Neural cell (in vitro differentiated cells): Measurements from ENCODE around the gene GCK. TPM values are rescaled to one million over a fixed set of nuclear protein-coding genes. Genes with fewer than 3 reads are reported as not detected.

Source experiments
- H2AFZ ChIP-seq: fragments of 200-600, 300-800 bp; sonication (generic), shearing (Covaris generic); 2 replicates; pipeline ENCODE4 v1.6.0; 2014; ENCODE audit warnings: low read depth, mild to moderate bottlenecking, antibody characterized with exemption, low read length, moderate library complexity
- H3F3A ChIP-seq: fragments of 200-600 bp; shearing (Covaris generic); 2 replicates; pipeline ENCODE4 v1.6.1; 2016; ENCODE audit warnings: mild to moderate bottlenecking, moderate library complexity, mixed read lengths, antibody characterized with exemption, low read length; ENCODE audit not compliant: insufficient read depth, poor library complexity, severe bottlenecking
- H3K27ac ChIP-seq: fragments of 200-600, 300-800 bp; sonication (generic), shearing (Covaris generic); 2 replicates; pipeline ENCODE4 v1.5.1; 2014; ENCODE audit warnings: mild to moderate bottlenecking, low read length, moderate library complexity
- H3K27me3 ChIP-seq: fragments of 300-800, 200-600 bp; sonication (generic), shearing (Covaris generic); 2 replicates; pipeline ENCODE4 v1.6.0; 2014; ENCODE audit warnings: mild to moderate bottlenecking, low read depth, low read length, moderate library complexity; ENCODE audit not compliant: insufficient read depth
- H3K36me3 ChIP-seq: fragments of 300-800, 200-600 bp; sonication (generic), shearing (Covaris generic); 2 replicates; pipeline ENCODE4 v1.5.1; 2014; ENCODE audit warnings: mild to moderate bottlenecking, antibody characterized with exemption, low read length, moderate library complexity; ENCODE audit not compliant: insufficient read depth
- H3K4me2 ChIP-seq: fragments of 300-800, 200-600 bp; sonication (generic), shearing (Covaris generic); 2 replicates; pipeline ENCODE4 v1.6.0; 2014; ENCODE audit warnings: mild to moderate bottlenecking, low read length
- H3K4me3 ChIP-seq: fragments of 300-800, 200-600 bp; sonication (generic), shearing (Covaris generic); 2 replicates; pipeline ENCODE4 v1.5.1; 2014; ENCODE audit warnings: mild to moderate bottlenecking, low read length, moderate library complexity
- H3K79me2 ChIP-seq: fragments of 200-600 bp; shearing (Covaris generic); replicated peaks from 2 replicates; pipeline ENCODE4 v1.6.0; 2014; ENCODE audit warnings: mild to moderate bottlenecking, low read length, moderate library complexity; ENCODE audit not compliant: insufficient read depth
- H3K9ac ChIP-seq: fragments of 300-800, 200-600 bp; sonication (generic), shearing (Covaris generic); 2 replicates; pipeline ENCODE4 v1.6.1; 2016; ENCODE audit warnings: mild to moderate bottlenecking, low read length, mixed read lengths
- H3K9me2 ChIP-seq: fragments of 200-600 bp; shearing (Covaris generic); 2 replicates; pipeline ENCODE4 v1.6.1; 2016; ENCODE audit warnings: mild to moderate bottlenecking, low read length, mixed read lengths; ENCODE audit not compliant: insufficient read depth
- H3K9me3 ChIP-seq: fragments of 200-600, 300-800 bp; sonication (generic), shearing (Covaris generic); 2 replicates; pipeline ENCODE4 v1.6.1; 2016; ENCODE audit warnings: mild to moderate bottlenecking, mixed run types, low read length, moderate library complexity, mixed read lengths
- H4K20me1 ChIP-seq: fragments of 200-600 bp; shearing (Covaris generic); 2 replicates; pipeline ENCODE4 v1.6.1; 2016; ENCODE audit warnings: mild to moderate bottlenecking, mixed run types; ENCODE audit not compliant: insufficient read depth
- EP300 ChIP-seq: fragments of 450-650 bp; conservative IDR thresholded peaks from 2 replicates; pipeline ENCODE4 v1.6.1; 2014; ENCODE audit warnings: antibody characterized with exemption, mild to moderate bottlenecking, moderate library complexity; ENCODE audit not compliant: poor library complexity, severe bottlenecking
- EZH2 ChIP-seq: fragments of 200-600, 300-800 bp; shearing (Covaris generic), sonication (generic); IDR thresholded peaks from 2 replicates; pipeline ENCODE4 v1.6.1; 2014; ENCODE audit warnings: antibody characterized with exemption, low read length, borderline replicate concordance, mild to moderate bottlenecking; ENCODE audit not compliant: insufficient read depth, poor library complexity, severe bottlenecking
- MXI1 ChIP-seq: fragments of 450-650 bp; conservative IDR thresholded peaks from 2 replicates; pipeline ENCODE4 v1.6.1; 2014; ENCODE audit warnings: antibody characterized with exemption, mild to moderate bottlenecking; ENCODE audit not compliant: poor library complexity, severe bottlenecking
- POLR2AphosphoS5 ChIP-seq: IDR thresholded peaks from 2 replicates; pipeline ENCODE4 v1.6.1; 2012
- RAD21 ChIP-seq: fragments of 450-650 bp; conservative IDR thresholded peaks from 2 replicates; pipeline ENCODE4 v1.6.1; 2014; ENCODE audit warnings: antibody characterized with exemption, mild to moderate bottlenecking, moderate library complexity
- SMC3 ChIP-seq: fragments of 450-650 bp; conservative IDR thresholded peaks from 2 replicates; pipeline ENCODE4 v1.6.1; 2014; ENCODE audit warnings: antibody characterized with exemption, mild to moderate bottlenecking, moderate library complexity; ENCODE audit not compliant: poor library complexity
- TAF1 ChIP-seq: IDR thresholded peaks from 2 replicates; pipeline ENCODE4 v1.6.1; 2012; ENCODE audit warnings: low read depth
- polyA plus RNA-seq: library from polyadenylated mRNA; depleted of rRNA; stranded (reverse); fragments of >200 nt; gene quantifications from 2 replicates; pipeline ENCODE4 v1.2.3, GENCODE V29; 2014
- TF ChIP-seq, protein P1 (sequence below): IDR thresholded peaks from 2 replicates; pipeline ENCODE4 v1.6.1; 2012; ENCODE audit warnings: borderline replicate concordance
- TF ChIP-seq, protein P2 (sequence below): fragments of 450-650 bp; IDR thresholded peaks from 2 replicates; pipeline ENCODE4 v1.5.1; 2014; ENCODE audit warnings: antibody characterized with exemption, mild to moderate bottlenecking, moderate library complexity; ENCODE audit not compliant: poor library complexity, severe bottlenecking

Gene GCK
- polyA plus RNA-seq, 1 donor from 2014 or later, result 7.4 TPM

- Histone ChIP-seq H3K36me3 (no peaks in the 10 kb centered on the region), H3K4me3 (no peak overlapping the region)
Measured at GRCh38 chr7:44117801-44118429, 71.3 kb downstream of the GCK start.

GRCh38 chr7:44116789-44117666 is 72.2 kb downstream of the GCK start:
- Histone ChIP-seq H3K27me3 (no peaks in the 10 kb centered on the region), H3K9me2 (no peaks in the 10 kb centered on the region), H3K36me3 (no peaks in the 10 kb centered on the region), H3F3A (no peaks in the 10 kb centered on the region), H3K9ac (no peak overlapping the region), H4K20me1 (no peaks in the 10 kb centered on the region), H2AFZ (no peak overlapping the region), H3K27ac (no peak overlapping the region), H3K79me2 (peaks cover 4% of the 10 kb centered on the region), H3K4me3 (no peak overlapping the region), H3K9me3 (no peaks in the 10 kb centered on the region), H3K4me2 (no peak overlapping the region)
- TF ChIP-seq EZH2 (no peak), RAD21 (no peak), SMC3 (no peak), TAF1 (no peak), POLR2AphosphoS5 (no peak), MXI1 (no peak), EP300 (no peak)
- TF ChIP-seq, protein P1, sequence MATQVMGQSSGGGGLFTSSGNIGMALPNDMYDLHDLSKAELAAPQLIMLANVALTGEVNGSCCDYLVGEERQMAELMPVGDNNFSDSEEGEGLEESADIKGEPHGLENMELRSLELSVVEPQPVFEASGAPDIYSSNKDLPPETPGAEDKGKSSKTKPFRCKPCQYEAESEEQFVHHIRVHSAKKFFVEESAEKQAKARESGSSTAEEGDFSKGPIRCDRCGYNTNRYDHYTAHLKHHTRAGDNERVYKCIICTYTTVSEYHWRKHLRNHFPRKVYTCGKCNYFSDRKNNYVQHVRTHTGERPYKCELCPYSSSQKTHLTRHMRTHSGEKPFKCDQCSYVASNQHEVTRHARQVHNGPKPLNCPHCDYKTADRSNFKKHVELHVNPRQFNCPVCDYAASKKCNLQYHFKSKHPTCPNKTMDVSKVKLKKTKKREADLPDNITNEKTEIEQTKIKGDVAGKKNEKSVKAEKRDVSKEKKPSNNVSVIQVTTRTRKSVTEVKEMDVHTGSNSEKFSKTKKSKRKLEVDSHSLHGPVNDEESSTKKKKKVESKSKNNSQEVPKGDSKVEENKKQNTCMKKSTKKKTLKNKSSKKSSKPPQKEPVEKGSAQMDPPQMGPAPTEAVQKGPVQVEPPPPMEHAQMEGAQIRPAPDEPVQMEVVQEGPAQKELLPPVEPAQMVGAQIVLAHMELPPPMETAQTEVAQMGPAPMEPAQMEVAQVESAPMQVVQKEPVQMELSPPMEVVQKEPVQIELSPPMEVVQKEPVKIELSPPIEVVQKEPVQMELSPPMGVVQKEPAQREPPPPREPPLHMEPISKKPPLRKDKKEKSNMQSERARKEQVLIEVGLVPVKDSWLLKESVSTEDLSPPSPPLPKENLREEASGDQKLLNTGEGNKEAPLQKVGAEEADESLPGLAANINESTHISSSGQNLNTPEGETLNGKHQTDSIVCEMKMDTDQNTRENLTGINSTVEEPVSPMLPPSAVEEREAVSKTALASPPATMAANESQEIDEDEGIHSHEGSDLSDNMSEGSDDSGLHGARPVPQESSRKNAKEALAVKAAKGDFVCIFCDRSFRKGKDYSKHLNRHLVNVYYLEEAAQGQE, result no peak

More at GRCh38 chr7:44117801-44118429, 71.3 kb downstream of the GCK start:
- Histone ChIP-seq H3K4me2 (no peak overlapping the region), H3K79me2 (peaks cover 11% of the 10 kb centered on the region), H3F3A (no peaks in the 10 kb centered on the region), H4K20me1 (no peaks in the 10 kb centered on the region), H3K9me2 (no peaks in the 10 kb centered on the region), H3K9ac (no peak overlapping the region), H3K27ac (no peak overlapping the region), H3K27me3 (no peaks in the 10 kb centered on the region), H2AFZ (no peak overlapping the region), H3K9me3 (no peaks in the 10 kb centered on the region)
- TF ChIP-seq POLR2AphosphoS5 (no peak), TAF1 (no peak), RAD21 (no peak), EZH2 (no peak), EP300 (no peak), MXI1 (no peak), SMC3 (no peak)
- TF ChIP-seq, protein P1, result no peak
- TF ChIP-seq, protein P2, sequence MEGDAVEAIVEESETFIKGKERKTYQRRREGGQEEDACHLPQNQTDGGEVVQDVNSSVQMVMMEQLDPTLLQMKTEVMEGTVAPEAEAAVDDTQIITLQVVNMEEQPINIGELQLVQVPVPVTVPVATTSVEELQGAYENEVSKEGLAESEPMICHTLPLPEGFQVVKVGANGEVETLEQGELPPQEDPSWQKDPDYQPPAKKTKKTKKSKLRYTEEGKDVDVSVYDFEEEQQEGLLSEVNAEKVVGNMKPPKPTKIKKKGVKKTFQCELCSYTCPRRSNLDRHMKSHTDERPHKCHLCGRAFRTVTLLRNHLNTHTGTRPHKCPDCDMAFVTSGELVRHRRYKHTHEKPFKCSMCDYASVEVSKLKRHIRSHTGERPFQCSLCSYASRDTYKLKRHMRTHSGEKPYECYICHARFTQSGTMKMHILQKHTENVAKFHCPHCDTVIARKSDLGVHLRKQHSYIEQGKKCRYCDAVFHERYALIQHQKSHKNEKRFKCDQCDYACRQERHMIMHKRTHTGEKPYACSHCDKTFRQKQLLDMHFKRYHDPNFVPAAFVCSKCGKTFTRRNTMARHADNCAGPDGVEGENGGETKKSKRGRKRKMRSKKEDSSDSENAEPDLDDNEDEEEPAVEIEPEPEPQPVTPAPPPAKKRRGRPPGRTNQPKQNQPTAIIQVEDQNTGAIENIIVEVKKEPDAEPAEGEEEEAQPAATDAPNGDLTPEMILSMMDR, result no peak
